GM21423 (cell line): ENCODE results near the gene VAMP5.

Experiments used
- ATAC-seq: cut with Tn5 transposase; IDR thresholded peaks from one replicate; pipeline ENCODE4 v1.9.1; 2021; ENCODE audit warnings: mild to moderate bottlenecking, moderate library complexity; ENCODE audit not compliant: unreplicated experiment

The VAMP5 gene

GRCh38 chr2:85628658-85629057 lies 44.4 kb downstream of the VAMP5 start:
- no peak for ATAC-seq

GRCh38 chr2:85631316-85631715 lies 47.1 kb downstream of the VAMP5 start:
- no peak for ATAC-seq

- no peak for ATAC-seq
Measured at GRCh38 chr2:85635011-85635410, 50.8 kb downstream of the VAMP5 start.

GRCh38 chr2:85635636-85636035 lies 51.4 kb downstream of the VAMP5 start:
- no peak for ATAC-seq

GRCh38 chr2:85642725-85643124 lies 58.5 kb downstream of the VAMP5 start:
- ATAC-seq, result peak; percentile 51
